HG03025 (cell line): ENCODE measurements around the gene OR2C1.

Source experiments
- ATAC-seq: cut with Tn5 transposase; IDR thresholded peaks from one replicate; pipeline ENCODE4 v1.9.1; 2021; ENCODE audit warnings: mild to moderate bottlenecking, moderate library complexity; ENCODE audit not compliant: unreplicated experiment, low FRiP score

OR2C1 gene

GRCh38 chr16:3355589-3355988 is at the start of gene OR2C1:
TSS of gene OR2C1 (plus strand) at chr16:3355889. CDS start at chr16:3355941, 52 bp downstream.
- ATAC-seq: no peak

GRCh38 chr16:3306078-3306477 is 49.6 kb upstream of the OR2C1 start:
- ATAC-seq: no peak

GRCh38 chr16:3311496-3311895 is 44.2 kb upstream of the OR2C1 start:
- ATAC-seq: no peak

- no peak for ATAC-seq
These were observed 38.2 kb upstream of the OR2C1 start for GRCh38 chr16:3317315-3317999.

- ATAC-seq: no peak
These were observed 33.9 kb upstream of the OR2C1 start for GRCh38 chr16:3321816-3322215.

- ATAC-seq: no peak
These were observed 28.2 kb upstream of the OR2C1 start for GRCh38 chr16:3327514-3327913.

GRCh38 chr16:3328104-3328503 is 27.6 kb upstream of the OR2C1 start:
- ATAC-seq: no peak

GRCh38 chr16:3328643-3329042 is 27.0 kb upstream of the OR2C1 start:
- ATAC-seq: no peak

GRCh38 chr16:3346041-3346440 is 9.6 kb upstream of the OR2C1 start:
- ATAC-seq: no peak

- ATAC-seq: no peak
These were observed 8.1 kb upstream of the OR2C1 start for GRCh38 chr16:3347586-3347985.

GRCh38 chr16:3348547-3349167 is 7.0 kb upstream of the OR2C1 start:
- no peak for ATAC-seq

GRCh38 chr16:3349175-3349574 is 6.5 kb upstream of the OR2C1 start:
- ATAC-seq: no peak

GRCh38 chr16:3356118-3356517 is 429 bp downstream of the OR2C1 start:
- no peak for ATAC-seq

GRCh38 chr16:3358871-3359270 is 3.2 kb downstream of the OR2C1 start:
- ATAC-seq: no peak

GRCh38 chr16:3362931-3363330 is 7.2 kb downstream of the OR2C1 start:
- no peak for ATAC-seq

- no peak for ATAC-seq
These were observed 8.1 kb downstream of the OR2C1 start for GRCh38 chr16:3363793-3364192.

GRCh38 chr16:3364774-3365427 is 9.2 kb downstream of the OR2C1 start:
- no peak for ATAC-seq

GRCh38 chr16:3369073-3369472 is 13.4 kb downstream of the OR2C1 start:
- no peak for ATAC-seq

GRCh38 chr16:3375680-3376079 is 20.0 kb downstream of the OR2C1 start:
- no peak for ATAC-seq

- ATAC-seq: no peak
These were observed 22.2 kb downstream of the OR2C1 start for GRCh38 chr16:3377917-3378316.

- no peak for ATAC-seq
These were observed 27.4 kb downstream of the OR2C1 start for GRCh38 chr16:3383045-3383448.

- no peak for ATAC-seq
These were observed 32.6 kb downstream of the OR2C1 start for GRCh38 chr16:3388325-3388724.
